GM18505 (cell line): ENCODE data around the gene TRIM5.

Experiments
- ATAC-seq: cut with Tn5 transposase; IDR thresholded peaks from one replicate; pipeline ENCODE4 v1.9.1; 2021; ENCODE audit not compliant: unreplicated experiment
- POLR2A ChIP-seq: IDR thresholded peaks from 4 replicates; pipeline ENCODE4 v1.6.1; 2011; ENCODE audit warnings: borderline replicate concordance; ENCODE audit not compliant: insufficient read depth, insufficient read length; ENCODE audit errors: extremely low read depth

Gene TRIM5

GRCh38 chr11:5631417-5631816 lies 53.5 kb downstream of the TRIM5 start:
- no peak for TF ChIP-seq POLR2A
- ATAC-seq = peak; percentile 20

- no peak for ATAC-seq
- TF ChIP-seq POLR2A = no peak
Measured at GRCh38 chr11:5626196-5626595, 58.7 kb downstream of the TRIM5 start.

GRCh38 chr11:5625281-5625680 lies 59.6 kb downstream of the TRIM5 start:
- TF ChIP-seq POLR2A = no peak
- ATAC-seq = no peak

- peak; percentile 96 for ATAC-seq
Measured at GRCh38 chr11:5624489-5625279, 60.2 kb downstream of the TRIM5 start, which contains the start of gene TRIM34. Gene TRIM34, plus strand, starts transcription at chr11:5625001. Its CDS starts 7,331 bp downstream, at chr11:5632332.

GRCh38 chr11:5622802-5623201 lies 62.1 kb downstream of the TRIM5 start:
- no peak for TF ChIP-seq POLR2A
- no peak for ATAC-seq

More at GRCh38 chr11:5624489-5625279, 60.2 kb downstream of the TRIM5 start, which contains the start of gene TRIM34:
- TF ChIP-seq POLR2A = peak; percentile 78

- no peak for ATAC-seq
- TF ChIP-seq POLR2A = no peak
Measured at GRCh38 chr11:5621580-5621979, 63.3 kb downstream of the TRIM5 start.

- ATAC-seq = no peak
- TF ChIP-seq POLR2A = no peak
Measured at GRCh38 chr11:5620651-5621521, 64.0 kb downstream of the TRIM5 start.

- no peak for TF ChIP-seq POLR2A
- no peak for ATAC-seq
Measured at GRCh38 chr11:5618807-5619206, 66.1 kb downstream of the TRIM5 start.
